ENCODE data around the gene FEN1.

The FEN1 gene

DNA sequence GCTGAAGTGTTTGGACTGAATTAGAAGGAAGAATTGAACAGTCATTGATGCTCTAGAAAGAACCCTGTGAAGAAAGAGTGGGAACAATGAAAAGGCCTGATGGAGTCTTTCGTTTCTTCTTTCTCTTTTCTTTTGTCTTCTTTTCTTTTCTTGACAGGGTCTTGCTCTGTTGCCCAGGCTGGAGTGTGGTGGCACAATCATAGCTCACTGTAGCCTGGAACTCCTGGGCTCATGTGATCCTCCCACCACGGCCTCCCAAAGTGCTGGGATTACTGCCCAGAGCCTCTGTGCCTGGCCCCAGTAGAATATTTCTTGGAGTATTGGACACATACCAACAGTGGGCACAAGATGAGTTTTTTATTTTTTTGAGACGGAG, 1.1 kb downstream of the FEN1 start:
- Histone ChIP-seq H3K79me2 (ENCODE audit: insufficient read depth, low read length) (peaks cover 50% of the 10 kb centered on the region), H3K4me1 (ENCODE audit: insufficient read depth, low read length, severe bottlenecking) (peaks cover 51% of the 10 kb centered on the region), H3K9me2 (ENCODE audit: low read depth, low read length) (no peaks in the 10 kb centered on the region), H3F3A (ENCODE audit: insufficient read depth, low read length) (peaks cover 4% of the 10 kb centered on the region; the same call in 1 of the 2 replicates), H3K9ac (ENCODE audit: low read length) (peak overlapping the region; percentile 81), H3K36me3 (ENCODE audit: insufficient read depth, low read length) (peaks cover 58% of the 10 kb centered on the region), H3K4me3 (ENCODE audit: low read depth, low read length, poor library complexity, severe bottlenecking) (peak overlapping the region; percentile 95), H3K27ac (ENCODE audit: low read depth, low read length, poor library complexity, severe bottlenecking) (peak overlapping the region; percentile 83), H3K9me3 (ENCODE audit: low read length) (no peaks in the 10 kb centered on the region), H2AFZ (ENCODE audit: low read length) (no peak overlapping the region), H3K27me3 (ENCODE audit: insufficient read depth, low read length) (no peaks in the 10 kb centered on the region), H3K4me2 (ENCODE audit: low read length) (peak overlapping the region; percentile 67), H4K20me1 (ENCODE audit: insufficient read depth, low read length) (no peaks in the 10 kb centered on the region)
- no peak for TF ChIP-seq EZH2 (IDR thresholded peaks at IDR 0.05; ENCODE audit: borderline replicate concordance, low read length)
- TF ChIP-seq, protein P1, sequence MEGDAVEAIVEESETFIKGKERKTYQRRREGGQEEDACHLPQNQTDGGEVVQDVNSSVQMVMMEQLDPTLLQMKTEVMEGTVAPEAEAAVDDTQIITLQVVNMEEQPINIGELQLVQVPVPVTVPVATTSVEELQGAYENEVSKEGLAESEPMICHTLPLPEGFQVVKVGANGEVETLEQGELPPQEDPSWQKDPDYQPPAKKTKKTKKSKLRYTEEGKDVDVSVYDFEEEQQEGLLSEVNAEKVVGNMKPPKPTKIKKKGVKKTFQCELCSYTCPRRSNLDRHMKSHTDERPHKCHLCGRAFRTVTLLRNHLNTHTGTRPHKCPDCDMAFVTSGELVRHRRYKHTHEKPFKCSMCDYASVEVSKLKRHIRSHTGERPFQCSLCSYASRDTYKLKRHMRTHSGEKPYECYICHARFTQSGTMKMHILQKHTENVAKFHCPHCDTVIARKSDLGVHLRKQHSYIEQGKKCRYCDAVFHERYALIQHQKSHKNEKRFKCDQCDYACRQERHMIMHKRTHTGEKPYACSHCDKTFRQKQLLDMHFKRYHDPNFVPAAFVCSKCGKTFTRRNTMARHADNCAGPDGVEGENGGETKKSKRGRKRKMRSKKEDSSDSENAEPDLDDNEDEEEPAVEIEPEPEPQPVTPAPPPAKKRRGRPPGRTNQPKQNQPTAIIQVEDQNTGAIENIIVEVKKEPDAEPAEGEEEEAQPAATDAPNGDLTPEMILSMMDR (IDR thresholded peaks at IDR 0.05; ENCODE audit: low read length) = no peak

DNA sequence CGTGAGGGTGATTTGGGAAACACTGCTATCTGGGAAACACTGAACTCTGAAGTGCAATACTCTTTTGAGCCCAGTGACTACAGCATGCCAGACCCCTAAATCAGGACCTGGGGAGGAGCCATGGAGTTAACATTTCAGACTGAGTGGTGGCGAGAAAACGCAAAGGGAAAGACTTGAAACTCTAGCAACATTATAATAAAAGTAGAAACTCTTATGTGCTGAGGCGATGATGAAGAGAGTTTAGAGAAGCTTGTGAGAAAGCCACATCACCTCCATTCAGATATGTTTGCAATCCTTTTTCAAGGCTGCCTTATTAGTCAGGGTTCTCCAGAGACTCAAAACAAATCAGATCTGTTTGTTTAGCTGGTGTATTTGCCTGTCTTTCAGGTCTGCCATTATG, 1.9 kb downstream of the FEN1 start:
- Histone ChIP-seq H4K20me1 (ENCODE audit: insufficient read depth, low read length) (no peaks in the 10 kb centered on the region), H3F3A (ENCODE audit: insufficient read depth, low read length) (peaks cover 4% of the 10 kb centered on the region; the same call in 1 of the 2 replicates), H3K27ac (ENCODE audit: low read depth, low read length, poor library complexity, severe bottlenecking) (no peak overlapping the region), H3K4me2 (ENCODE audit: low read length) (peak overlapping the region; percentile 45), H3K36me3 (ENCODE audit: insufficient read depth, low read length) (peaks cover 58% of the 10 kb centered on the region), H3K9me3 (ENCODE audit: low read length) (no peaks in the 10 kb centered on the region), H3K4me1 (ENCODE audit: insufficient read depth, low read length, severe bottlenecking) (peaks cover 57% of the 10 kb centered on the region), H3K27me3 (ENCODE audit: insufficient read depth, low read length) (no peaks in the 10 kb centered on the region), H2AFZ (ENCODE audit: low read length) (no peak overlapping the region), H3K9me2 (ENCODE audit: low read depth, low read length) (no peaks in the 10 kb centered on the region), H3K4me3 (ENCODE audit: low read depth, low read length, poor library complexity, severe bottlenecking) (peak overlapping the region; percentile 37), H3K79me2 (ENCODE audit: insufficient read depth, low read length) (peaks cover 50% of the 10 kb centered on the region), H3K9ac (ENCODE audit: low read length) (peak overlapping the region; percentile 35; the same call in 1 of the 2 replicates)
- TF ChIP-seq, protein P1 (IDR thresholded peaks at IDR 0.05; ENCODE audit: low read length) = no peak
- no peak for TF ChIP-seq EZH2 (IDR thresholded peaks at IDR 0.05; ENCODE audit: borderline replicate concordance, low read length)

DNA sequence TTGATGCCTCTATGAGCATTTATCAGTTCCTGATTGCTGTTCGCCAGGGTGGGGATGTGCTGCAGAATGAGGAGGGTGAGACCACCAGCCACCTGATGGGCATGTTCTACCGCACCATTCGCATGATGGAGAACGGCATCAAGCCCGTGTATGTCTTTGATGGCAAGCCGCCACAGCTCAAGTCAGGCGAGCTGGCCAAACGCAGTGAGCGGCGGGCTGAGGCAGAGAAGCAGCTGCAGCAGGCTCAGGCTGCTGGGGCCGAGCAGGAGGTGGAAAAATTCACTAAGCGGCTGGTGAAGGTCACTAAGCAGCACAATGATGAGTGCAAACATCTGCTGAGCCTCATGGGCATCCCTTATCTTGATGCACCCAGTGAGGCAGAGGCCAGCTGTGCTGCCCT, 2.7 kb downstream of the FEN1 start:
- H3K79me2 ChIP-seq (ENCODE audit: insufficient read depth, low read length) = peaks cover 50% of the 10 kb centered on the region
- no peaks in the 10 kb centered on the region for H3K27me3 ChIP-seq (ENCODE audit: insufficient read depth, low read length)
- H3K9me3 ChIP-seq (ENCODE audit: low read length) = no peaks in the 10 kb centered on the region
- peak overlapping the region; percentile 37 for H3K4me3 ChIP-seq (ENCODE audit: low read depth, low read length, poor library complexity, severe bottlenecking)
- peak overlapping the region; percentile 35; the same call in 1 of the 2 replicates for H3K9ac ChIP-seq (ENCODE audit: low read length)
- H3F3A ChIP-seq (ENCODE audit: insufficient read depth, low read length) = peaks cover 4% of the 10 kb centered on the region; the same call in 1 of the 2 replicates
- H3K27ac ChIP-seq (ENCODE audit: low read depth, low read length, poor library complexity, severe bottlenecking) = no peak overlapping the region
- H4K20me1 ChIP-seq (ENCODE audit: insufficient read depth, low read length) = no peaks in the 10 kb centered on the region
- no peak for TF ChIP-seq EZH2 (IDR thresholded peaks at IDR 0.05; ENCODE audit: borderline replicate concordance, low read length)
- TF ChIP-seq, protein P1 (IDR thresholded peaks at IDR 0.05; ENCODE audit: low read length) = no peak
- H3K36me3 ChIP-seq (ENCODE audit: insufficient read depth, low read length) = peaks cover 54% of the 10 kb centered on the region
- no peak overlapping the region for H2AFZ ChIP-seq (ENCODE audit: low read length)
- no peaks in the 10 kb centered on the region for H3K9me2 ChIP-seq (ENCODE audit: low read depth, low read length)
- peak overlapping the region; percentile 45; the same call in 1 of the 2 replicates for H3K4me2 ChIP-seq (ENCODE audit: low read length)
- peaks cover 59% of the 10 kb centered on the region for H3K4me1 ChIP-seq (ENCODE audit: insufficient read depth, low read length, severe bottlenecking)

Data from OCI-LY1 (cell line).